ENCODE measurements around the gene CMKLR1.

The CMKLR1 gene

GRCh38 chr12:108335349-108336119 lies 3.6 kb downstream of the CMKLR1 start:
- DNase-seq, result no peak

GRCh38 chr12:108333898-108334699 lies 5.0 kb downstream of the CMKLR1 start:
- no peak for DNase-seq

GRCh38 chr12:108332791-108333382 lies 6.2 kb downstream of the CMKLR1 start:
- DNase-seq, result no peak

- no peak for DNase-seq
These were observed 10.7 kb downstream of the CMKLR1 start for GRCh38 chr12:108328420-108328819.

GRCh38 chr12:108327621-108328344 lies 11.3 kb downstream of the CMKLR1 start:
- DNase-seq, result no peak

GRCh38 chr12:108326254-108326750 lies 12.8 kb downstream of the CMKLR1 start:
- DNase-seq, result no peak

- no peak for DNase-seq
These were observed 13.6 kb downstream of the CMKLR1 start for GRCh38 chr12:108325549-108325948.

- no peak for DNase-seq
These were observed 14.1 kb downstream of the CMKLR1 start for GRCh38 chr12:108325018-108325358.

- DNase-seq, result no peak
These were observed 14.6 kb downstream of the CMKLR1 start for GRCh38 chr12:108324351-108325017.

- DNase-seq, result no peak
These were observed 15.5 kb downstream of the CMKLR1 start for GRCh38 chr12:108323581-108323980.

- no peak for DNase-seq
These were observed 16.1 kb downstream of the CMKLR1 start for GRCh38 chr12:108322998-108323397.

- no peak for DNase-seq
These were observed 17.4 kb downstream of the CMKLR1 start for GRCh38 chr12:108321688-108322087.

GRCh38 chr12:108320507-108321293 lies 18.4 kb downstream of the CMKLR1 start:
- DNase-seq, result no peak

GRCh38 chr12:108319277-108320234 lies 19.6 kb downstream of the CMKLR1 start:
- no peak for DNase-seq

GRCh38 chr12:108318472-108319275 lies 20.4 kb downstream of the CMKLR1 start:
- no peak for DNase-seq

GRCh38 chr12:108317308-108318234 lies 21.5 kb downstream of the CMKLR1 start:
- DNase-seq, result no peak

GRCh38 chr12:108316176-108317086 lies 22.7 kb downstream of the CMKLR1 start:
- no peak for DNase-seq

Data from stimulated activated CD4-positive, alpha-beta T cell treated with anti-CD3 and anti-CD28 coated beads, Interleukin-4, amount 100 ng/mL, for 1 hour (primary cell).